DND-41 (cell line): ENCODE data around the gene FBXL19.
A peak's percentile ranks its signal among the peaks of the same experiment; 100 is the strongest.

Experiments
- CTCF ChIP-seq: IDR thresholded peaks from 2 replicates; pipeline ENCODE4 v1.5.1; 2012; ENCODE audit warnings: borderline replicate concordance, low read length, moderate library complexity, mild to moderate bottlenecking; ENCODE audit not compliant: poor library complexity, severe bottlenecking; ENCODE audit errors: extremely low read depth
- EZH2 ChIP-seq: IDR thresholded peaks from 3 replicates; pipeline ENCODE4 v1.6.1; 2012; ENCODE audit warnings: borderline replicate concordance, low read depth, mild to moderate bottlenecking, moderate library complexity, low read length, inconsistent platforms; ENCODE audit not compliant: severe bottlenecking

- TF ChIP-seq EZH2 (no peak), CTCF (peak; percentile 28)
Measured at GRCh38 chr16:30972872-30973271, 49.5 kb downstream of the FBXL19 start.
